Measurements from ENCODE around the gene KCNJ2.

Gene KCNJ2

DNA sequence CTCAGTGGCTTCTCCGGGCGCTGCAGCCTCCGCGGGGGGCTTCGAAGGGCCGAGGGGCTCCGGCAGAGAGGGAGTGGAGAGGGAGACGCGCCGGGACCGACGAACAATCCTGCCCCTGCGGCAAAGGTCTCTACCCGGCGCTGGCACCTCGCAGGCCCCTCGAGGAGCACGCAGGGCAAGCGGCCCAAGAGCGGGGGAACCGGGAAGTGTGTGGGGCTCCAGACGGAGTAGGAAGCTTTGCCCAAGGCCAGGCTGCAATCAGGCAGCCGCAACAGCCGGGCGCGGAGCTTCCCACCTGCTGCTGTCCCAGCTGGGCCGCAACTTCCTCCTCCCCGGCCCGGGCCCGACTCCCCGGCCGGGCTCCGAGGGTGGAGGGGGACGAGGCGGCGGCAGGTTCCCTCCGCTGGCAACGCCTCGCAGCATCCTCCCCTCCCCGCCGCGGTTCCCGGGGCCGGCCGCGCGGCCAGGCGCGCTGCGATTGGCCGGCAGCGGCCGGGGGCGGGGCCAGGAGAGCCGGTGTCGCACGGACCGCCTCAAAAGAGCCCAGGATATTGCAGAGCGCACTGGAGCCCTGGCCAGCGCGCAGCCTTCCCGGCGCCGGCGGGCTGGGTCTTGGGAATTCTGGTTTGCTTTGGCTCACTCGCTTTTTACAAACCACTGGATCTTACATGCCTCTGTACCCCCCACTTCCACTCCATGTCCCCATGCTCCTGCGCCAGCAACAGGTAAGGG, at the start of gene KCNJ2:
KCNJ2 (plus strand) TSS at position 556 of the 732 bp plus-strand sequence. CDS start 5,508 bp downstream, outside the sequence.
- FAIRE-seq (no peak), DNase-seq (ENCODE audit: low spot score) (peak; percentile 64)

DNA sequence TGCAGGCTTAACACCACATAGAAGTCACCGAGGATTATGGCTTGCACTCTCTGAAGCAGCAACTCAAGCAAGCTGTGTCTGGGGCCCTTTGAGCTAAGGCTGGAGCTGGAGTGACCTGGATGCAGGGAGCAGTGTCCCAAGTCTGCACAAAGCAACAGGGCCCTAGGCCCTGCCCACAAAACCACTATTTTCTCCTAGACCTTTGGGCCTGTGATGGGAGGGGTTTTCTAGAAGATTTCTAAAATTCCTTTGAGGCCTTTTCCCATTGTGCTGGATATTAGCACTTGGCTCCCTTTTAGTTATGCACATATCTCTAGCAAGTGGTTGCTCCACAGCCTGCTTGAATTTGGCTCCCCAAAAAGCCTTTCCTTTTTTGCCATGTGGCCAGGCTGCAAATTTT, 49.8 kb upstream of the KCNJ2 start:
- no peak for FAIRE-seq
- DNase-seq (ENCODE audit: low spot score): no peak

DNA sequence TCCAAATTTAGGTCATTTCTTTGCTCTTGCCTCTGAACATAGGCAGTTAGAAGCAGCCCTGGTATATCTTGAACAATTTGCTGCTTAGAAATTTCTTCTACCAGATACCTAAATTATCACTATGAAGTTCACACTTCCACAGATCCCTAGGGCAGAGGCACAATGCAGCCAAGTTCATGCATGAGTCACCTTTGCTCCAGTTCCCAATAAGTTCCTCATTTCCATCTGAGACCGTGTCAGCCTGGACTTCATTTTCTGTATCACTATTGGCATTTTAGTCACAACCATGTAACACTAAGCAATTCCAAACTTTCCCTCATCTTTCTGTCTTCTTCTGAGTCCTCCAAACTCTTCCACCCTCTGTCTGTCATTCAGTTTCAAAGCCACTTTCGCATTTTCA, 49.3 kb upstream of the KCNJ2 start:
- no peak for FAIRE-seq
- DNase-seq (ENCODE audit: low spot score): no peak

DNA sequence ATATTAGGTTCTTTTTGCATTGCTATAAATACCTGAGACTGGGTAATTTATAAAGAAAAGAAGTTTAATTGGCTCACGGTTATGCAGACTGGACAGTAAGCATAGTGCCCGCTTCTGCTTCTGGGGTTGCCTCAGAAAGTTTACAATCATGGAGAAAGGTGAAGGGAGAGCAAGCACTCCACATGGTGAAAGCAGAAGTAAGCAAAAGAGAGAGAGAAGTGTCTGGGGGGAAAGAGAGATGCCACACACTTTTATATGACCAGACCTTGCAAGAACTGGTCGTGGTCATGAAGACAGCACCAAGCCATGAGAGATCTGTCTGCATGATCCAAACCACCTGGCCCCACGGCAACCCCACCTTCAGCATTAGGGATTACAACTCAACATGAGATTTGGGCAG, 48.9 kb upstream of the KCNJ2 start:
- DNase-seq (ENCODE audit: low spot score) (no peak), FAIRE-seq (no peak)

DNA sequence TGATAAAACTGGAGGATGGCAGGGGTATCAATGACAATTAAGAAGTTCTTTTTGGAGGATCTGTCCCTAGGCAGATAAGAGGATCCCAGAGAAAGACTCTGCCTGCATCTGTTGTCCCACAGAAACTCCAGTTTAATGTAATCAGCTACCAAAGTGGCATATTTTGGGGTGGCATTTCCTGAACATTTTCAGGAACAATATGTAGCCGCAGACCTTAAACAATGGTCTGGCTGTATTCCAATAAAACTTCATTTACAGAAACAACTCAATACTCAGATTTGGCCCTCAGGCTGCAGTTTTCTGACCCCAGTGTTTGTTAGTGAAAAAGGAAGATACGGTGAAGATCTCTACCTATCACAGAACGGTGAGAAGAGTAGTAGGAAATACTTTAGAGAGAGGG, 48.2 kb upstream of the KCNJ2 start:
- FAIRE-seq (no peak), DNase-seq (ENCODE audit: low spot score) (no peak)

DNA sequence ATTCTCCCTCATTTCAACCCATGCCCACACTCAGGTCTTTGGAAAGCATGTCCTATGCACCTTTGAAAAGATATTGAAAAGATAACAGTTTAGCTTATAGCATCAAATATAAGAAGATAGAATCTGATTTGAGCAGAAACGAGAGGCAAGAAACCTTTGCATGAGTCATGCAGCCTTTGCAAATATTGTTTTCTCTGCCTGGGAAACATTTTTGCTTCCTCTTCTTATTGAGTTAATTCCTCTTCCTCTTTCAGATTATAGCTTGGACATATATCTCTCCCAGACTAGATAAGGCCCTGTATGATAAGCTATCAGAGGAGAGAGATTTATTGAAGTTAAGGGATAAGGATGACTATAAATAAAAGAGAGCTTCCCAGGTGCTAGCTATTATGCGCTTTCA, 46.1 kb upstream of the KCNJ2 start:
- no peak for FAIRE-seq

DNA sequence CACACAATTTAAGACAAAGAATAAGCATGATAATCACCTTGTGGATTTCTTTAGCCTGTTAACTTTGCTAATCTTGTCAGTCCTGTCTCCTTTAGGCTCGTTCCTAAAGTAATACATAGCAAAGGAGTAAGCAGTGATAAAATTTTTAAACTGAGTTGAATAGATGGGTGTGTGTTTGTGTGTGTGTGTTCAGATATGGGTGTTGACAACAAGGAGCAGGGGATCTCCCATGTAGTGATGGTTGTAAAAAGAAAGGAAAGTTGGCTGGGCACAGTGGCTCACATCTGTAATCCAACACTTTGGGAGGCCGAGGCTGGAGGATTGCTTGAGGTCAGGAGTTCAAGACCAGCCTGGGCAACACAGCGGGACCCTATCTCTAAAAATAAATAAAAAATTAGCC, 44.6 kb upstream of the KCNJ2 start:
- FAIRE-seq: no peak
- no peak for DNase-seq (ENCODE audit: low spot score)

More for the DNA sequence above, 46.1 kb upstream of the KCNJ2 start:
- DNase-seq (ENCODE audit: low spot score): no peak

DNA sequence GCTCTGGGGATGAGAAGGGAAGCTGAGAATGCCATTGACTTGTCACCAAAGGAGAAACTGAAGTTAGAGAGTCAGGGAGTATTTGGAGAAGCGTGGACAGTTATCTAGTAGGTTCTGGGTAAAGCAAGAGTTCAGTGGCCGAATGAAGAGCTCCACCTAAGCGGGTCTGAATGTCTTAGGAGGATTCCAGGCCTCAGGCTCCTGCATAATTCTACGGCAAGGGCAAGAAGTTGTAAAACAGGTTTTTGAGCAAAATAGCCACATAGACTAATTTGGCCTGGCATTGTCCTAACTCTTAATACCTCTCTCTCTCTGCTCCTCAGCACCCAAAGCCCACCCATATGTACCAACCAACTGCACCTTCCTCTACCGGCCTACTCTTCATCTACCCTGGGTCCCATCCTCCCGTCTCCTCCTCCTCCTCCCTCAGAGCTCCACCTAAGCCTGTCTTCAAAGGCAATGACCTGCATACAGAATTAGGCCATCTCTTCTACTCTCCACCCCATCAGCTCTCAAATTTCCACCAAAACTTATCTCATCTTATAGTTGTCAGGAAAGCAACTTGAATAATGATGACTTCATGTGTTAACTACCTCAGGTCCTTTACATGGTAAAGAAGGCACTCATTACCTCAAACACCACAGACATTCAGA, 42.0 kb upstream of the KCNJ2 start:
- DNase-seq (ENCODE audit: low spot score) (no peak), FAIRE-seq (no peak)

DNA sequence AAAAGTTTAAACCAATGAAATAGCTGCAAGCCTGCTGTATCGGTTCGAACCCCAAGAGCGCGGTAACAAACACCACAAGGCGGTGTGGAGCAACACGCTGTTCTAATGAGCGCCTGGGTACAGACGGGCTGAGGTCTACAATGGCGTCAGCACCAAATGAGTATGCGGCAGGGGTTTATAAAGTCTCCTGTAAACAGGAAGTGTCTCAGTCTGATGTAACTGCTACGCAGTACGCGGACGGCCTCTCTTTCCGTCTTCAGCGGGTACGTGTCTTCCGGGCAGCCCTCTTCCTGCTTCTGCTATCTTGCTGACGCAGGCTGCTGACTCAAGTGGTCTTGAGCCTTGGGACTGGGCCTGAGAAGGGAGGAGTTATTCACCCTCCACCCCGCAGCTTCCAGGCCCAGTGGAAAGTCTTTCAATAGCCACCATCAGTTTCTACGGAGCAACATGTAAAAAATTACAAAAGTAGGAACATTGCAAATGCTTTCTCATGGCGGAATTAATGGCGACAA, 40.5 kb upstream of the KCNJ2 start:
- DNase-seq (ENCODE audit: low spot score) (no peak), FAIRE-seq (no peak)

DNA sequence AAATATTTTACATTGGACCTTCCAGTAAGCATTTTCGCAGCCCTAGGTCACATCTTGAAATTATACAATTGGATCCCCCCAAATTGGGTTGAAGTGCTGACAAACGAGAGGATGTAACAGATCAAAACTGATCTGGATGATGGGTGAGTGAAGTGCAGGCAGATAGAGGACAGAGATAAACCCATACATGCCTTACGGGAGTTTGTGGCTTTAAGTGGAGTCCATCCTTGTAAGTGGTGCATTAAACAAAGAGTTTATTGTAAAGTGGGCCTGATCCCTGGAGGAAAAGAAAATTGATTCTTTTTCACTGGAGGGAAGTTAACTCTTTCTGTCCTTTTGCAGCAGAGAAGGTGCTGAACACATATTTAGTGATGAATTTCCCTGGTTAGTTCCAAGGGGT, 39.0 kb upstream of the KCNJ2 start:
- no peak for DNase-seq (ENCODE audit: low spot score)
- no peak for FAIRE-seq

DNA sequence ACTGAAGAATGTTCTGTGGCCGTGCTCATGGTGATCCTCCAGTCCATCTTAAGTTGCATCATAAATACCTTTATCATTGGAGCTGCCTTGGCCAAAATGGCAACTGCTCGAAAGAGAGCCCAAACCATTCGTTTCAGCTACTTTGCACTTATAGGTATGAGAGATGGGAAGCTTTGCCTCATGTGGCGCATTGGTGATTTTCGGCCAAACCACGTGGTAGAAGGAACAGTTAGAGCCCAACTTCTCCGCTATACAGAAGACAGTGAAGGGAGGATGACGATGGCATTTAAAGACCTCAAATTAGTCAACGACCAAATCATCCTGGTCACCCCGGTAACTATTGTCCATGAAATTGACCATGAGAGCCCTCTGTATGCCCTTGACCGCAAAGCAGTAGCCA, 36.8 kb upstream of the KCNJ2 start:
- no peak for FAIRE-seq
- no peak for DNase-seq (ENCODE audit: low spot score)

DNA sequence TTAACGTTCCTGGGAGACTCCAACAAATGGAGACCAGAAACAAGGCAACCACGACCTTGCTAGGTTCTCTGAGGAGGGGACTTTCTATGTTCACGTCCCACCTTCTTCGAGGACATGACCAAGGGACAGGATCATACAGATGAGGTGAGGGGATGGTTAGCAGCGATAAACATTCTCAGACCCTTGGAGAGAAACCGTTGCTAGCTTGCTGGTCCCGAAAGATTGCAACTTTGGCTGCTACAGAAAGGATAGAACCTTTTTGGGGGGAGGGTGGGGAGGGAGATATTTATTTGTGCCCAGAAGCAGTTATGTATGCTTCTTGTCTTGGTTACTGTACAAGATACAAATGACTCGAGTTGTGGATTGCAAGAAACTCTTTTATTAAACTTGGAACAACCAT, 35.3 kb upstream of the KCNJ2 start:
- FAIRE-seq (no peak), DNase-seq (ENCODE audit: low spot score) (no peak)

DNA sequence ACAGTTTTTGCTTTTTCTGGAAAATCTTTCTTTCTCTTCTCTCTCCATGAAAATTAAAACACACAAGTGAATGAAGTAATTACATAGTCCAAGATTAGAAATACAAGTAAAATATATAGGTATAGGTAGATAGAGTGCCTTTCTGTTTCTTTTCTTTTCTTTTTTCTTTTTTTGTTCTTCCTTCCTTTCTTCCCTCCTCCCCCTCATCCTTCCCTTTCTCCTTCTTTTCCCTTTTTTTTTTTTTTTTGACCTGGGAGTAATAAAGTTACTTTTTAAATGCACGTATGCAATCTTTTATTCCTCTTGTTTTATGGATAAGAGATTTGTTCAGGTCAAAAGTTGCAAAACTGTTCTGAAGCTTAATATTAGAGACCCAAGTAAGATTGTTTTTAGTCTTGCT, 34.6 kb upstream of the KCNJ2 start:
- FAIRE-seq (no peak), DNase-seq (ENCODE audit: low spot score) (no peak)

DNA sequence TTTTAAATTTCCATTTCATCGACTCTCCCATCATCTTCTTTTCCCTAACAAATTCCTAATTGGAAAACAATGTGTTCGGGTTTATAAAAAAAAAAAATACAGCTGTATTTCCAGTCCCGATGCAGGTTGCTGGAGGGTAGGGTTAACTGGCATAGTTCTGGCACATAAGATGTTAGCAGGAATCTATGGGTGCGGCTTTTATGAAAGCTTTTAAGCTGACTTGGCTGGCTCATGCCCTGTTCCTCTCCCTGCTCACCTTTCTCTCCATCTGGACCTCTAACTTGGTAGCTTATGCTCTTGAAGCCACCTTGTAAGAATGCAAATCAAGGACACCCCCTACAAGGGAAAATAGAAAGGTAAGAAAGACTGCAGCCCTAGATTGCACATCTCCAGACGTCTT, 33.2 kb upstream of the KCNJ2 start:
- no peak for DNase-seq (ENCODE audit: low spot score)
- FAIRE-seq: no peak

DNA sequence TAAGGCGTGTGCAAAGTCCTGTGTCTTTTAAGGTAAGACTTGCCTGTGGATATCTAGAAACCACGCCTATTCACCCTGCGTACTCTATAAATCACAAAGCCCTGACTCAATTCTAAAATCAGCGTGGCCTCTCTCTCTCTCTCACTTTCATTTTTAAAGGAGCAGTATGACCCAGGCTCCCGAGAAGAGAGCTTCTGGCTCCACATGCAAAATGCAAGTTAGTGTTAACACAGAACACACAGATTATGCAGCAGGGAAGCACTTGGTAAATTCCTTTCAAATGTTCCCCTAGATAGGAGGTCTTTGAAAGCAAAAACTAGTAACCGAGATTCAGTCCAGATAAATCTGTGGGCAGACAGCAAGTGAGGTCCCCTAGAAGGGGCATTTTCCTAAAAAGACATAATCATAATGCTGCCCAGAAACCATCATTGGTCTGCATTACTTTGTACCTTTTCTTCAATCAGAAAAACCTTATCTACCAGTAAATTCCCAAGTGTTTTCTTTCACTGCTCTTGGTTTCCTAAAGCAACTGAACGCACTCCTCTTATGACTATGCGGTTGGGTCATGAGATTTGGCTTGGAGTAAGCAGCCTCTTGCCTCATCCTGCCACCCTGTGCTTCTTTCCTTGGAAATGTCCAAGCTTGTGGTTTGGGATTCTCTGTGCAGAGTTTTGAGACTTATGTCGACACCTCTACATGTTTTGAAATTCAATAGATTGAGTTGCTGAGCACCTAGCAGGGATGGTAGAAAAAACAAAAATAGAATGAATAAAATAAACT, 31.7 kb upstream of the KCNJ2 start:
- DNase-seq (ENCODE audit: low spot score): peak; percentile 74
- FAIRE-seq: peak; percentile 92

DNA sequence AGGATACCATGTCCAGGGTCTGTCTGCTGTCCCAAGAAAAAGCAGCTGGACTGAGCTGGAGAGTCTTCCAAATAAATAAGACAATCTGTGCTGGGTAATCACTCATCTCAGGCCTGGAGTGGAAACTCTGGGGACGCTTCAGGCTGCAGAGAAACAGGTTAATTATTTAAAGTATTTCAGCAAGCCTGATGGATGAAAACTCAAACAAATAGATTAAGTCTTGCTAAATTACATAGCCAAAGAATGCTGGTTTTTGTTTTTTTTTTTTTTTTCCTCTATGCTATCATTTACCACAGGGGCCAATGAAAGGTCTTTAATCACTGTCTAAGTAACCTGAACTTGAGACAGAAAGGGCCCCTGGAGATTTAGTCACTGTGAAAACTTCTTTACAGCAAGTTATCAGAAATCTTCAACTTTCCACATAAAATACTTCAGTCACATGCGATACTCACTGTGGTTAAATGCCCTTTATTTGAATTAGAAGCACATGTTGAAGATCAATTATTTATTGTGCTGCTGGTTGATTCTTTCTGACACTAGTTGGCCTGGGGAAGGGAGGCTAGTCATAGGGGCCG, 31.0 kb upstream of the KCNJ2 start:
- DNase-seq (ENCODE audit: low spot score) (peak; percentile 23), FAIRE-seq (no peak)

DNA sequence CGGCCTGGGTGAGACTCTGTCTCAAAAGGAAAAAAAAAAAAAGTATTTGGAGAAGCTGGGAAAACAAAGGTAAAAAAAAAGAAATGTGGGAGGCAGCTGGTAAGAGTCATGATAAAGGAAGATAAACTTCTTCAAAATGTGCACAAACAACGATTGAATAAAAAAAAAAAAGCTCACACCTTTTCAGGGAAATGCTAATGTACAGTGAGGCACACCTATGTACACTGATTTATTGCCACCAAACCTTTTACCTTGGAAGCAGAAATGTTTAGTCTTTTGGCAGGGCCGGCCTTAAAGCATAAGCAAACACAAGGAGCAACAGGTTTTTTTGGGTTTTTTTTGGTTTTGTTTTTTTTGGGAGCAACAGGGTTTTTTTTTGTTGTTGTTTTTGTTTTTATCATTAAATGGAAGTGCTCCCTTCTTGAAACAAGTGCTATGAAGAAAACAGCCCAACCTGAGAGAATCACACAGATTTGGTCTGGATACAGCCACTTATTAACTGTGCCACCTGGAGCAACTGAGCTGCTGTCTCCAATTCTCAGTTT, 29.8 kb upstream of the KCNJ2 start:
- FAIRE-seq: no peak
- no peak for DNase-seq (ENCODE audit: low spot score)

DNA sequence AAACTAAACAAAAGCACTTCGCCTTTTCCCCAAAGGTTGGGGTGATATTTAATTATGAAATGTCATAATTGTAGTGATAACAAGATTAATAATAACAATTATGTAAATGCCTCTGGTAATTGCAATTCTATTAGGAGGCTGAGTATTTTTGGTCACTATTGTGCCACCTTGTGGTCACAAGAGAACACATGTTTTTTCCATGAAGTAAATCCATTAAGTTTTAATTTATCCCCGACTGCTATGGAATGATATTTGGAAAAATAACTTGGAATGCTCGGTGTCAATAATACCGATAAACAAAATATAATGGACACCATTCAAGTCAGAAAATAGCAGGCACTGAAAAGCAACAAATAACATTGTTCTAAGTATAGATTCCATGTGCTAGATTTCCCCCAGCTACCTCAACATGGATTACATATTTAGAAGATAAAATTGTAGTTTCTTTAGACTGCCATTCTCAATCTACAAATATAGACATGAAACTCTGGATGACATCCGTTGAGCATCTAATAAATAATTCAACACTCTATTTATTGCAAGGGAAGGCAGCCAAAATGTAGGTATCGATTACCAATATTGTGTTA, 25.0 kb upstream of the KCNJ2 start:
- peak; percentile 79 for FAIRE-seq
- no peak for DNase-seq (ENCODE audit: low spot score)

DNA sequence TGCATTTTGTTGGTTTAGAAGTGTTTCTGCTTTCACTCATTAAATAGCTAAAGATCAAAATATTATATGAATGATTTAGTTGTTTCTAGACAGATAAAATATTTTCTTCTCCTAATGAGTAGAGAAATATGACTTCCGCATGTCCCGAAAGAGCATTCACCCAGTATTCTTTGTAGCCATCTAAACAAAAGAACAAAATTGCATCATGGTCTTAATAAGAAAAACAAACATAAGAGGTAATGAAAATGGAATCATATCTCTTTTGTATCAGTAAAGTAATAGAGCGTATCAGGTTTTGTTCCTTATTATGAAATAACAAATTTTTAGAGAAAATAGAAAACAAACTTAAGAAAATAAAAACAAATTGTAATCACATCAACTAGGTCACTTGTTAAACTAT, 16.1 kb upstream of the KCNJ2 start:
- FAIRE-seq (no peak), DNase-seq (ENCODE audit: low spot score) (no peak)

DNA sequence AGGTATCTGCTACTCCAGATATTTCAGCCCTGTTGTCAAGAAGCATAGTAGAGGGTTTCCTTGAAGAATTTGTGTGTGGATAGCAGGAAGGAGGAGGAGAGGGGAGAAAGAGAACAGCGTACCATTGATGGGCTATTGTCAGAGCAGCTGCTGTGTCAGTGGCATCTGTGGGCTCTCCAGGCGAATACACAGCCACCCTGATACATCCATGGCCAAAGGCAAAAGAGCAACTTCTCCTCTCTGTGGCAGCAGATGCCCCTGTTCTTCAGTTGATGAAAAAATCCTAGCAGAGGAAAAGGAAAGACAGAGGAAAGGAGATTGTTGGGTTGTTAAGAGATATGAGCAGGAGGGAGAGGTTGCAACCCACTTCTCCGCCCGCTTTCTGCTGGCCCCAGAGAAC, 12.2 kb upstream of the KCNJ2 start:
- FAIRE-seq (no peak), DNase-seq (ENCODE audit: low spot score) (no peak)

DNA sequence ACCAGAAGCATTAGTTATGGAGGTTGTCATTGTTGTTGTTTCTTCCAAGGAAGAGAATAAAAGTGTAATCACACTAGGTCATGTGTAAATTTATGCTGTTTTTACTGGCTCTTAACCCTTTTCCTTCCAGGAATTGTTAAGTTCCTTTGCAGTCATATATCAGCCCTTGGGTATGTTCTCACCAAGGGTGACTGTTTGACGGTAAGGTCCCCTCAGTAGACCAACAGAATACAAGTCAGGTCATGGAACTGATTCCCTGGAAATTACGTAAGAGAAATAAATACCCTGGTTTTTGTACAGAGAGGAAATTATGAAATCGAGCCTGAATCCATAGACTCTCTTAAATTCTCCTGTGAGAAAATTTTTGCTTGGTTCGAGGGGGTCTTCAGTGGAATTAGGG, 11.2 kb upstream of the KCNJ2 start:
- DNase-seq (ENCODE audit: low spot score) (no peak), FAIRE-seq (no peak)
